Tibial nerve (tissue), 4 donors: Measurements from ENCODE around the gene TK2. TPM values are rescaled to one million over a fixed set of nuclear protein-coding genes. Genes with fewer than 3 reads are reported as not detected.
A peak's percentile ranks its signal among the peaks of the same experiment; 100 is the strongest.

ENCODE experiments used
- DNase-seq, 2 donors: peaks; one replicate each; pipeline ENCODE4 v3.0.0-alpha.2; 2019; ENCODE audit warnings: low spot score in 2 of 2
- H3K27ac ChIP-seq, 4 donors: fragments of 200-600 bp; sonication (generic) in 3 of 4; one replicate each; pipeline ENCODE4 v1.5.1; 2017 to 2019; ENCODE audit warnings: mild to moderate bottlenecking in 1 of 4
- H3K27me3 ChIP-seq, 2 donors: fragments of 200-600 bp; sonication (generic) in 1 of 2; one replicate each; pipeline versions ENCODE4 v1.5.1 to v1.6.0; 2017 to 2019
- H3K36me3 ChIP-seq, 3 donors: fragments of 200-600 bp; sonication (generic); one replicate each; pipeline ENCODE4 v1.5.1; 2018 to 2019
- H3K4me1 ChIP-seq, 4 donors: fragments of 200-600 bp; sonication (generic) in 3 of 4; one replicate each; pipeline ENCODE4 v1.5.1; 2017 to 2019
- H3K4me3 ChIP-seq, 4 donors: fragments of 200-600 bp; sonication (generic) in 3 of 4; one replicate each; pipeline ENCODE4 v1.5.1; 2017 to 2019; ENCODE audit warnings: mild to moderate bottlenecking in 1 of 4, moderate library complexity in 1 of 4
- H3K9me3 ChIP-seq, 4 donors: fragments of 200-600 bp; sonication (generic) in 3 of 4; one replicate each; pipeline ENCODE4 v1.5.1; 2017 to 2019
- CTCF ChIP-seq, 5 experiments: fragments of 200-600 bp in 3 of 5; fragments of 450-650 bp in 2 of 5; sonication (generic) in 3 of 5; IDR thresholded peaks; one replicate each; pipeline ENCODE4 v1.5.1; 2016 to 2019; ENCODE audit warnings: antibody characterized with exemption in 5 of 5, mild to moderate bottlenecking in 3 of 5, moderate library complexity in 2 of 5
- EP300 ChIP-seq, 2 donors: sonication (generic); formaldehyde crosslinking; IDR thresholded peaks; one replicate each; pipeline ENCODE4 v1.6.1; 2017; ENCODE audit warnings: antibody characterized with exemption in 2 of 2, mild to moderate bottlenecking in 1 of 2
- POLR2A ChIP-seq, 2 donors: fragments of 450-650 bp; IDR thresholded peaks; one replicate each; pipeline ENCODE4 v1.6.1; 2017; ENCODE audit warnings: antibody characterized with exemption in 2 of 2, mild to moderate bottlenecking in 2 of 2, moderate library complexity in 2 of 2
- WGBS, 2 donors: methylation state at CpG; one replicate each; pipeline ENCODE4 v1.1.5; 2018; 5-methylcytosine and 5-hydroxymethylcytosine counted together
- total RNA-seq, 4 donors: library from RNA; depleted of rRNA; stranded (reverse); fragments of >200 nt; gene quantifications; one replicate each; pipeline ENCODE4 v1.1.0, GENCODE V29; 2016

The TK2 gene
- total RNA-seq, 4 donors from 2014 or later: 42.3 to 81.8 (median 64.7) TPM

GRCh38 chr16:66561381-66562080 is 11.6 kb upstream of the TK2 start:
- H3K27me3 ChIP-seq: no peaks in the 10 kb centered on the region
- TF ChIP-seq EP300 (IDR thresholded peaks at IDR 0.05) (no peak), CTCF (IDR thresholded peaks at IDR 0.05) (no peak), POLR2A (IDR thresholded peaks at IDR 0.05) (no peak)
- H3K4me3 ChIP-seq: no peak overlapping the region
- H3K4me1 ChIP-seq: peaks cover 0 to 13% (median 3%) of the 10 kb centered on the region in 4 donors
- no peaks in the 10 kb centered on the region for H3K9me3 ChIP-seq
- peaks cover 0 to 67% (median 0%) of the 10 kb centered on the region in 3 donors for H3K36me3 ChIP-seq
- no peak for DNase-seq
- 94 to 97% methylated on average over 3 of the region's 3 CpGs for WGBS, 2 donors
- H3K27ac ChIP-seq: no peak overlapping the region

DNA sequence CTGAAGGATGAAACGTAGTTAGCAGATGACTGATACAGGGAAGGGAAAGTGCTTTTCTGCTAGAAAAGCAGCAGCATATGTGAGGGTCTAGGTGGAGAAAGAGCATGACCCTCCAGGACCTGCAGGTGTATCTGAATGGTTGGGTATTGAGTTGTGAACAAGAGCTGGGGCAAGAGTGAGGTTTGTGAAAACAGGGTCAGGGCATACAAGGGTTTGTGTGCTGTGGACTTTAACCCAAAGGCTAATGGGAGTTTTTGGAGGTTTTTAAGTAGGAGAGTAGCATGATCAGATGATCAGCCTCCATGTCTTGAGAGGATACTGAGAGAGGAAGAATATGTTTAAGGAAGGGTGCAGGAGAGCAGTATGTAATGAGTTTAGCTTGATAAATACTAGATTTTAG is 10.2 kb upstream of the TK2 start:
- H3K4me3 ChIP-seq: no peak overlapping the region
- no peaks in the 10 kb centered on the region for H3K27me3 ChIP-seq
- TF ChIP-seq CTCF (IDR thresholded peaks at IDR 0.05) (no peak), EP300 (IDR thresholded peaks at IDR 0.05) (no peak), POLR2A (IDR thresholded peaks at IDR 0.05) (no peak)
- DNase-seq: no peak
- no peak overlapping the region for H3K27ac ChIP-seq
- 87 to 89% methylated on average over 1 of the region's 1 CpG for WGBS, 2 donors
- peaks cover 0 to 27% (median 3%) of the 10 kb centered on the region in 4 donors for H3K4me1 ChIP-seq
- no peaks in the 10 kb centered on the region for H3K9me3 ChIP-seq
- H3K36me3 ChIP-seq: peaks cover 0 to 55% (median 0%) of the 10 kb centered on the region in 3 donors

GRCh38 chr16:66554495-66554894 is 4.6 kb upstream of the TK2 start:
- no peak overlapping the region for H3K27ac ChIP-seq
- TF ChIP-seq EP300 (IDR thresholded peaks at IDR 0.05) (no peak), CTCF (IDR thresholded peaks at IDR 0.05) (no peak), POLR2A (IDR thresholded peaks at IDR 0.05) (no peak)
- H3K4me3 ChIP-seq: peak overlapping the region in 1 of 4 donors; percentile 70
- 88 to 90% methylated on average over 6 of the region's 6 CpGs for WGBS, 2 donors
- H3K27me3 ChIP-seq: no peaks in the 10 kb centered on the region
- no peaks in the 10 kb centered on the region for H3K9me3 ChIP-seq
- peaks cover 0 to 66% (median 22%) of the 10 kb centered on the region in 4 donors for H3K4me1 ChIP-seq
- peaks cover 0 to 7% (median 0%) of the 10 kb centered on the region in 3 donors for H3K36me3 ChIP-seq
- no peak for DNase-seq

GRCh38 chr16:66554021-66554420 is 4.1 kb upstream of the TK2 start:
- Histone ChIP-seq H3K9me3 (no peaks in the 10 kb centered on the region), H3K36me3 (peaks cover 0 to 4% (median 0%) of the 10 kb centered on the region in 3 donors), H3K4me1 (peaks cover 0 to 69% (median 24%) of the 10 kb centered on the region in 4 donors), H3K27me3 (no peaks in the 10 kb centered on the region), H3K27ac (peak overlapping the region in 1 of 4 donors; percentile 95), H3K4me3 (peak overlapping the region in 2 of 4 donors; percentile 70 to 71)
- no peak for DNase-seq
- 85 to 95% methylated on average over 3 of the region's 3 CpGs for WGBS, 2 donors
- TF ChIP-seq POLR2A (IDR thresholded peaks at IDR 0.05): no peak
- TF ChIP-seq EP300 (IDR thresholded peaks at IDR 0.05): no peak
- TF ChIP-seq CTCF (IDR thresholded peaks at IDR 0.05): no peak

DNA sequence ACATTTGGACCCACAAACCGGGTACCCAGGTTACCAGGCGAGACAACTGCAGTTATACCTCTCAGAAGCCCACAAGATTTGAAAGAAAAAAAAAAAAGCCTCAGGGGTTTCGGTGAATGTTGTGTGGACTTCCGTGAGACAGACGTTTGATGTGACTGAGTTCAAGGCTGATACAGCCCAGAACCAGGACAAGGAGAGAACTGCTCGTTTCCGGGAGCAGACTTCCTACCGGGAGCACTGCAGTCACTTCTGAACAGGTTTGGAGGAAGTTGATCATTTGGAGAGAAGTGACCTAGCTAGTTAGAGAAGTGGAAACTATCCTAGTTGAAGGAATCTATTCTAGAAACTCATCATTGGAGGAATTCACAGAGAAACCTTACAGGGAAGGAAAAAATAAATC is 3.3 kb upstream of the TK2 start:
- H3K4me1 ChIP-seq: peaks cover 0 to 77% (median 31%) of the 10 kb centered on the region in 4 donors
- no peak for DNase-seq
- peak overlapping the region; percentile 56 to 71 (median 70) for H3K4me3 ChIP-seq
- WGBS, 2 donors: 20 to 23% methylated on average over 8 of the region's 8 CpGs
- H3K36me3 ChIP-seq: no peaks in the 10 kb centered on the region
- no peak for TF ChIP-seq POLR2A (IDR thresholded peaks at IDR 0.05)
- TF ChIP-seq EP300 (IDR thresholded peaks at IDR 0.05): no peak
- TF ChIP-seq CTCF (IDR thresholded peaks at IDR 0.05): no peak
- H3K9me3 ChIP-seq: no peaks in the 10 kb centered on the region
- H3K27me3 ChIP-seq: no peaks in the 10 kb centered on the region
- H3K27ac ChIP-seq: peak overlapping the region in 3 of 4 donors; percentile 32 to 96 (median 95)
